Measurements from ENCODE around the gene DOCK7.
A peak's percentile ranks its signal among the peaks of the same experiment; 100 is the strongest.

The DOCK7 gene

GRCh38 chr1:62516600-62516999 is 171.6 kb downstream of the DOCK7 start:
- no peak for TF ChIP-seq ZFX (IDR thresholded peaks at IDR 0.05)
- no peak for TF ChIP-seq CTCF (conservative IDR thresholded peaks at IDR 0.05)
- H3K27ac ChIP-seq: no peak overlapping the region

- H3K27ac ChIP-seq: no peak overlapping the region
These were observed 173.3 kb downstream of the DOCK7 start for GRCh38 chr1:62514746-62515423.

GRCh38 chr1:62513013-62513412 is 175.2 kb downstream of the DOCK7 start:
- no peak overlapping the region for H3K27ac ChIP-seq
- no peak for TF ChIP-seq ZFX (IDR thresholded peaks at IDR 0.05)
- TF ChIP-seq CTCF (conservative IDR thresholded peaks at IDR 0.05): no peak

More at GRCh38 chr1:62514746-62515423, 173.3 kb downstream of the DOCK7 start:
- no peak for TF ChIP-seq CTCF (conservative IDR thresholded peaks at IDR 0.05)
- no peak for TF ChIP-seq ZFX (IDR thresholded peaks at IDR 0.05)

GRCh38 chr1:62509028-62509427 is 179.2 kb downstream of the DOCK7 start:
- TF ChIP-seq ZFX (IDR thresholded peaks at IDR 0.05): no peak
- no peak for TF ChIP-seq CTCF (conservative IDR thresholded peaks at IDR 0.05)
- H3K27ac ChIP-seq: no peak overlapping the region

- TF ChIP-seq ZFX (IDR thresholded peaks at IDR 0.05): no peak
- TF ChIP-seq CTCF (conservative IDR thresholded peaks at IDR 0.05): peak; percentile 86
- no peak overlapping the region for H3K27ac ChIP-seq
These were observed 179.9 kb downstream of the DOCK7 start for GRCh38 chr1:62508187-62508758.

- no peak overlapping the region for H3K27ac ChIP-seq
- TF ChIP-seq ZFX (IDR thresholded peaks at IDR 0.05): no peak
- TF ChIP-seq CTCF (conservative IDR thresholded peaks at IDR 0.05): no peak
These were observed 188.0 kb downstream of the DOCK7 start for GRCh38 chr1:62500210-62500609.

GRCh38 chr1:62494137-62494536 is 194.0 kb downstream of the DOCK7 start:
- TF ChIP-seq ZFX (IDR thresholded peaks at IDR 0.05) (no peak), CTCF (conservative IDR thresholded peaks at IDR 0.05) (no peak)
- no peak overlapping the region for H3K27ac ChIP-seq
